K562 (cell line): Measurements from ENCODE around the gene ID2. TPM values are rescaled to one million over a fixed set of nuclear protein-coding genes. Genes with fewer than 3 reads are reported as not detected.
A peak's percentile ranks its signal among the peaks of the same experiment; 100 is the strongest.

Source experiments
- CREM ChIP-seq: IDR thresholded peaks from 2 replicates; pipeline ENCODE4 v1.6.1; 2014; ENCODE audit warnings: antibody characterized with exemption, low read depth
- CXXC5 ChIP-seq: fragments of 250-450 bp; sonication (Bioruptor Pico); IDR thresholded peaks from 2 replicates; pipeline ENCODE4 v1.8.0; 2022; ENCODE audit warnings: inconsistent platforms, mild to moderate bottlenecking, moderate library complexity
- E2F3 ChIP-seq: fragments of 250-450 bp; sonication (Bioruptor Pico); IDR thresholded peaks from 2 replicates; pipeline ENCODE4 v1.4.0; 2020; ENCODE audit warnings: mild to moderate bottlenecking
- NCOA2 ChIP-seq, 2 experiments: fragments of 450-650 bp; IDR thresholded peaks; 2 replicates each; pipeline ENCODE4 v1.6.1; 2018; ENCODE audit warnings: mild to moderate bottlenecking in 2 of 2, moderate library complexity in 1 of 2; ENCODE audit not compliant: partially characterized antibody in 2 of 2
- NEUROD1 ChIP-seq: fragments of 150-350 bp; IDR thresholded peaks from 2 replicates; pipeline ENCODE4 v1.6.1; 2014; ENCODE audit warnings: borderline replicate concordance, low read length, low read depth; ENCODE audit not compliant: partially characterized antibody
- PKNOX1 ChIP-seq: fragments of 450-650 bp; IDR thresholded peaks from 2 replicates; pipeline ENCODE4 v1.6.1; 2016
- RBBP5 ChIP-seq: fragments of 200-600 bp; sonication (generic); IDR thresholded peaks from 2 replicates; pipeline ENCODE4 v1.6.1; 2012; ENCODE audit warnings: borderline replicate concordance, mild to moderate bottlenecking, low read length, control low read depth, inconsistent platforms; ENCODE audit not compliant: insufficient read depth, poor library complexity, severe bottlenecking
- RBM22 ChIP-seq: fragments of 200-400 bp; formaldehyde crosslinking; IDR thresholded peaks from 2 replicates; pipeline ENCODE4 v1.6.1; 2018; ENCODE audit warnings: low read length, low read depth; ENCODE audit not compliant: poor library complexity, severe bottlenecking
- SMAD4 ChIP-seq: fragments of 250-450 bp; sonication (Bioruptor Pico); conservative IDR thresholded peaks from 2 replicates; pipeline ENCODE4 v1.8.0; 2021; ENCODE audit warnings: inconsistent platforms, mild to moderate bottlenecking, moderate library complexity
- SMARCA4 ChIP-seq: fragments of 450-650 bp; IDR thresholded peaks from 2 replicates; pipeline ENCODE4 v1.6.1; 2016
- TBL1XR1 ChIP-seq, 2 experiments: IDR thresholded peaks; 2 replicates each; pipeline ENCODE4 v1.6.1; 2012; ENCODE audit warnings: improper control_type of control experiment in 2 of 2, low read length in 2 of 2, mild to moderate bottlenecking in 1 of 2
- polyA plus RNA-seq, 8 experiments: library from polyadenylated mRNA; depleted of rRNA in 4 of 8; stranded (reverse) in 5 of 8; unstranded in 3 of 8; fragments of >200 nt; fragmentation: Nextera tagmentation in 2 of 8; fragmentation: Illumina TruSeq in 1 of 8; extraction: Ambion mirVana in 2 of 8; extraction: Trizol in 1 of 8; gene quantifications; 2 replicates each; pipeline versions ENCODE4 v1.2.1 to v1.2.3, GENCODE V29; 2011 to 2014; ENCODE audit warnings: inconsistent platforms in 1 of 8, missing spikeins in 1 of 8
- total RNA-seq, 7 experiments: library from RNA; depleted of rRNA in 6 of 7; stranded (reverse); fragments of >200 nt in 6 of 7; fragmentation: Illumina TruSeq in 2 of 7; extraction: Trizol in 2 of 7; gene quantifications; 2 replicates each; pipeline versions ENCODE4 v1.2.1 to v1.2.3, GENCODE V29; 2011 to 2021; ENCODE audit warnings: low replicate concordance in 1 of 7
- TF ChIP-seq, protein P1 (sequence below): fragments of 200-800 bp; sonication (Bioruptor generic); IDR thresholded peaks from 2 replicates; pipeline ENCODE4 v1.6.1; 2016; ENCODE audit warnings: missing genetic modification characterization, missing compliant biosample characterization
- TF ChIP-seq, protein P2 (sequence below): fragments of 200-800 bp; sonication (Bioruptor generic); IDR thresholded peaks from 2 replicates; pipeline ENCODE4 v1.6.1; 2017; ENCODE audit warnings: missing genetic modification characterization, missing compliant biosample characterization
- TF ChIP-seq, protein P3 (sequence below), 2 experiments: fragments of 150-350 bp in 1 of 2; IDR thresholded peaks; 2 replicates each; pipeline ENCODE4 v1.6.1; 2012 to 2016; ENCODE audit warnings: low read depth in 2 of 2, low read length in 2 of 2, mild to moderate bottlenecking in 1 of 2, moderate library complexity in 1 of 2

ID2 gene
- total and polyA plus RNA-seq, 9 of the 15 experiments (the other 6 are each of a cell fraction or from before 2014, with no cell fraction given): 8.0 to 35.7 (median 16.6) TPM

DNA sequence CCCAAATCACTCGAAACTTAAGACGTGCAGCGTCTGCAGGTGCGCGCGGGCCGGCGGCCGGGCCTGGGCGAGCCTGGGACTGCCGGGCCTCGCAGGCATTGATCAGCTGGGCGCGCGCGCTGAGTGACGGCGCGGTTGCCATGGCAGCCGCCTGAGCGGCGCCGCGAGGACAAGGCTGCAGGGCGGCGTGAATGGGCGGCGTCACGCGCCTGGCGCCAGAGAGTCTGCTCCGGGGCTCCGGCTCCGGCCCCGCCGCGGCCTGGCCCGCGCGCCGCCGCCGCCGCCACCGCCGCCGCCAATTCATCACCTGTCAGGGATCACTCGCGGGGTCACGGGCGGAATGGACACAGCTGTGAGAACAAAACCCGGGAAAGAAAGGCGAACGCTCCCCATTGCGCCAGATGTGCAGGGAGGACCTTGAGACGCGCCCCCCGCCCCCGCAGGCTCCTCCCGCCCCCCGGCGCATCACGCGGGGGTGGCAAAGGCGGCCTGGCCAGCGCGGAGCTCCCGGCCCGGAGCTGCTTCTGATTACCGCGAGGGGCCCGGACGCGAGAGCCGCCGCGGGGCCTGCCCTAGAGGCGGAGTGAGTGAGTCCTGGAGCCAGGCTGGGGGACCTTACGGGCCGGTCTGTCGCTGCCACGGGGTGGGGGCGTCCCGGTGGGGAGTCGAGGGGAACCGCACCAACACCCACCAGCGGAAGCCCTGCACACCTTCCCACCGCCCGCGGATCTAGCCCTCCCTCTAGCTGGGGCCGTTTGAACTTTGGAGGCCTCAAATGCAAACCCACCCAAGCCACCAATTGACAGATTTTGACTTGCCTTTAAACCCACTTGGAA, 2.9 kb upstream of the ID2 start (continued):
- peak; percentile 65 for TF ChIP-seq RBBP5
- TF ChIP-seq SMAD4: peak; percentile 100
- TF ChIP-seq PKNOX1: peak; percentile 95
- peak; percentile 98 for TF ChIP-seq CXXC5 (CRISPR knock-in tag)
- TF ChIP-seq NCOA2 (IDR thresholded peaks at IDR 0.05; ENCODE audit: partially characterized antibody in 2 of 2): no peak
- TF ChIP-seq, protein P1, sequence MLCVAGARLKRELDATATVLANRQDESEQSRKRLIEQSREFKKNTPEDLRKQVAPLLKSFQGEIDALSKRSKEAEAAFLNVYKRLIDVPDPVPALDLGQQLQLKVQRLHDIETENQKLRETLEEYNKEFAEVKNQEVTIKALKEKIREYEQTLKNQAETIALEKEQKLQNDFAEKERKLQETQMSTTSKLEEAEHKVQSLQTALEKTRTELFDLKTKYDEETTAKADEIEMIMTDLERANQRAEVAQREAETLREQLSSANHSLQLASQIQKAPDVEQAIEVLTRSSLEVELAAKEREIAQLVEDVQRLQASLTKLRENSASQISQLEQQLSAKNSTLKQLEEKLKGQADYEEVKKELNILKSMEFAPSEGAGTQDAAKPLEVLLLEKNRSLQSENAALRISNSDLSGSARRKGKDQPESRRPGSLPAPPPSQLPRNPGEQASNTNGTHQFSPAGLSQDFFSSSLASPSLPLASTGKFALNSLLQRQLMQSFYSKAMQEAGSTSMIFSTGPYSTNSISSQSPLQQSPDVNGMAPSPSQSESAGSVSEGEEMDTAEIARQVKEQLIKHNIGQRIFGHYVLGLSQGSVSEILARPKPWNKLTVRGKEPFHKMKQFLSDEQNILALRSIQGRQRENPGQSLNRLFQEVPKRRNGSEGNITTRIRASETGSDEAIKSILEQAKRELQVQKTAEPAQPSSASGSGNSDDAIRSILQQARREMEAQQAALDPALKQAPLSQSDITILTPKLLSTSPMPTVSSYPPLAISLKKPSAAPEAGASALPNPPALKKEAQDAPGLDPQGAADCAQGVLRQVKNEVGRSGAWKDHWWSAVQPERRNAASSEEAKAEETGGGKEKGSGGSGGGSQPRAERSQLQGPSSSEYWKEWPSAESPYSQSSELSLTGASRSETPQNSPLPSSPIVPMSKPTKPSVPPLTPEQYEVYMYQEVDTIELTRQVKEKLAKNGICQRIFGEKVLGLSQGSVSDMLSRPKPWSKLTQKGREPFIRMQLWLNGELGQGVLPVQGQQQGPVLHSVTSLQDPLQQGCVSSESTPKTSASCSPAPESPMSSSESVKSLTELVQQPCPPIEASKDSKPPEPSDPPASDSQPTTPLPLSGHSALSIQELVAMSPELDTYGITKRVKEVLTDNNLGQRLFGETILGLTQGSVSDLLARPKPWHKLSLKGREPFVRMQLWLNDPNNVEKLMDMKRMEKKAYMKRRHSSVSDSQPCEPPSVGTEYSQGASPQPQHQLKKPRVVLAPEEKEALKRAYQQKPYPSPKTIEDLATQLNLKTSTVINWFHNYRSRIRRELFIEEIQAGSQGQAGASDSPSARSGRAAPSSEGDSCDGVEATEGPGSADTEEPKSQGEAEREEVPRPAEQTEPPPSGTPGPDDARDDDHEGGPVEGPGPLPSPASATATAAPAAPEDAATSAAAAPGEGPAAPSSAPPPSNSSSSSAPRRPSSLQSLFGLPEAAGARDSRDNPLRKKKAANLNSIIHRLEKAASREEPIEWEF (CRISPR knock-in tag): 0 out of 2 replicates have a peak, but pooled peaks have one; percentile 7
- no peak; the same call in 1 of the 2 replicates for TF ChIP-seq SMARCA4
- TF ChIP-seq NEUROD1: peak; percentile 18
- TF ChIP-seq, protein P2, sequence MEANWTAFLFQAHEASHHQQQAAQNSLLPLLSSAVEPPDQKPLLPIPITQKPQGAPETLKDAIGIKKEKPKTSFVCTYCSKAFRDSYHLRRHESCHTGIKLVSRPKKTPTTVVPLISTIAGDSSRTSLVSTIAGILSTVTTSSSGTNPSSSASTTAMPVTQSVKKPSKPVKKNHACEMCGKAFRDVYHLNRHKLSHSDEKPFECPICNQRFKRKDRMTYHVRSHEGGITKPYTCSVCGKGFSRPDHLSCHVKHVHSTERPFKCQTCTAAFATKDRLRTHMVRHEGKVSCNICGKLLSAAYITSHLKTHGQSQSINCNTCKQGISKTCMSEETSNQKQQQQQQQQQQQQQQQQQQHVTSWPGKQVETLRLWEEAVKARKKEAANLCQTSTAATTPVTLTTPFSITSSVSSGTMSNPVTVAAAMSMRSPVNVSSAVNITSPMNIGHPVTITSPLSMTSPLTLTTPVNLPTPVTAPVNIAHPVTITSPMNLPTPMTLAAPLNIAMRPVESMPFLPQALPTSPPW: peak; percentile 85
- TF ChIP-seq, protein P3, sequence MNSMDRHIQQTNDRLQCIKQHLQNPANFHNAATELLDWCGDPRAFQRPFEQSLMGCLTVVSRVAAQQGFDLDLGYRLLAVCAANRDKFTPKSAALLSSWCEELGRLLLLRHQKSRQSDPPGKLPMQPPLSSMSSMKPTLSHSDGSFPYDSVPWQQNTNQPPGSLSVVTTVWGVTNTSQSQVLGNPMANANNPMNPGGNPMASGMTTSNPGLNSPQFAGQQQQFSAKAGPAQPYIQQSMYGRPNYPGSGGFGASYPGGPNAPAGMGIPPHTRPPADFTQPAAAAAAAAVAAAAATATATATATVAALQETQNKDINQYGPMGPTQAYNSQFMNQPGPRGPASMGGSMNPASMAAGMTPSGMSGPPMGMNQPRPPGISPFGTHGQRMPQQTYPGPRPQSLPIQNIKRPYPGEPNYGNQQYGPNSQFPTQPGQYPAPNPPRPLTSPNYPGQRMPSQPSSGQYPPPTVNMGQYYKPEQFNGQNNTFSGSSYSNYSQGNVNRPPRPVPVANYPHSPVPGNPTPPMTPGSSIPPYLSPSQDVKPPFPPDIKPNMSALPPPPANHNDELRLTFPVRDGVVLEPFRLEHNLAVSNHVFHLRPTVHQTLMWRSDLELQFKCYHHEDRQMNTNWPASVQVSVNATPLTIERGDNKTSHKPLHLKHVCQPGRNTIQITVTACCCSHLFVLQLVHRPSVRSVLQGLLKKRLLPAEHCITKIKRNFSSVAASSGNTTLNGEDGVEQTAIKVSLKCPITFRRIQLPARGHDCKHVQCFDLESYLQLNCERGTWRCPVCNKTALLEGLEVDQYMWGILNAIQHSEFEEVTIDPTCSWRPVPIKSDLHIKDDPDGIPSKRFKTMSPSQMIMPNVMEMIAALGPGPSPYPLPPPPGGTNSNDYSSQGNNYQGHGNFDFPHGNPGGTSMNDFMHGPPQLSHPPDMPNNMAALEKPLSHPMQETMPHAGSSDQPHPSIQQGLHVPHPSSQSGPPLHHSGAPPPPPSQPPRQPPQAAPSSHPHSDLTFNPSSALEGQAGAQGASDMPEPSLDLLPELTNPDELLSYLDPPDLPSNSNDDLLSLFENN (IDR thresholded peaks at IDR 0.05; ENCODE audit: low read depth in 2 of 2, low read length in 2 of 2): 0 out of 4 replicates have a peak, but pooled peaks of 1 of the 2 experiments have one; percentile 47
- TF ChIP-seq TBL1XR1 (IDR thresholded peaks at IDR 0.05; ENCODE audit: low read length in 2 of 2): peak; percentile 7 to 42; a peak in 2 of 4 replicates
- peak; percentile 83 for TF ChIP-seq RBM22
- no peak; the same call in 1 of the 2 replicates for TF ChIP-seq E2F3
- peak; percentile 90 for TF ChIP-seq CREM
